K562 (cell line): ENCODE measurements around the gene SEH1L. TPM values are rescaled to one million over a fixed set of nuclear protein-coding genes. Genes with fewer than 3 reads are reported as not detected.

Experiments used
- BRD9 ChIP-seq: fragments of 450-650 bp; IDR thresholded peaks from 2 replicates; pipeline ENCODE4 v1.6.1; 2018; ENCODE audit warnings: low read depth; ENCODE audit not compliant: partially characterized antibody
- CTBP1 ChIP-seq: fragments of 450-650 bp; IDR thresholded peaks from 2 replicates; pipeline ENCODE4 v1.6.1; 2016; ENCODE audit warnings: borderline replicate concordance
- CTCF ChIP-seq, 3 experiments: IDR thresholded peaks in 2 of 3; conservative IDR thresholded peaks in 1 of 3; 2 replicates each; pipeline ENCODE4 v1.5.1; 2011 to 2012; ENCODE audit warnings: low read length in 3 of 3, mild to moderate bottlenecking in 3 of 3, control low read depth in 2 of 3, improper control_type of control experiment in 1 of 3, inconsistent platforms in 1 of 3, low read depth in 1 of 3, mixed read lengths in 1 of 3, moderate library complexity in 1 of 3; ENCODE audit not compliant: insufficient read depth in 2 of 3
- DACH1 ChIP-seq: fragments of 450-650 bp; IDR thresholded peaks from 2 replicates; pipeline ENCODE4 v1.6.1; 2018; ENCODE audit not compliant: partially characterized antibody
- ETV5 ChIP-seq: sonication (generic); formaldehyde crosslinking; IDR thresholded peaks from 2 replicates; pipeline ENCODE4 v1.4.0; 2020; ENCODE audit warnings: low read depth, mild to moderate bottlenecking, missing genetic modification reagents
- FOXM1 ChIP-seq, 2 experiments: fragments of 450-650 bp in 1 of 2; sonication (generic) in 1 of 2; formaldehyde crosslinking in 1 of 2; IDR thresholded peaks; 2 replicates each; pipeline versions ENCODE4 v1.6.1 to v1.9.0; 2017 to 2022; ENCODE audit warnings: low read depth in 2 of 2, mild to moderate bottlenecking in 2 of 2, missing genetic modification reagents in 1 of 2, moderate library complexity in 1 of 2
- HNRNPLL ChIP-seq: fragments of 200-400 bp; formaldehyde crosslinking; IDR thresholded peaks from 2 replicates; pipeline ENCODE4 v1.6.1; 2017; ENCODE audit warnings: low read length, low read depth, mild to moderate bottlenecking; ENCODE audit not compliant: poor library complexity, severe bottlenecking
- MTA2 ChIP-seq: fragments of 450-650 bp; IDR thresholded peaks from 2 replicates; pipeline ENCODE4 v1.6.1; 2016; ENCODE audit warnings: low read depth
- PCBP1 ChIP-seq: fragments of 200-400 bp; formaldehyde crosslinking; IDR thresholded peaks from 2 replicates; pipeline ENCODE4 v1.6.1; 2018; ENCODE audit warnings: mild to moderate bottlenecking, low read depth, low read length; ENCODE audit not compliant: poor library complexity, severe bottlenecking
- RBM15 ChIP-seq: fragments of 200-400 bp; formaldehyde crosslinking; IDR thresholded peaks from 2 replicates; pipeline ENCODE4 v1.6.1; 2018; ENCODE audit warnings: mild to moderate bottlenecking, low read length, moderate library complexity; ENCODE audit not compliant: insufficient read depth
- RCOR1 ChIP-seq, 2 experiments: IDR thresholded peaks; 2 replicates each; pipeline ENCODE4 v1.6.1; 2012; ENCODE audit warnings: low read depth in 2 of 2, low read length in 2 of 2, borderline replicate concordance in 1 of 2, improper control_type of control experiment in 1 of 2
- SMARCE1 ChIP-seq: fragments of 450-650 bp; IDR thresholded peaks from 2 replicates; pipeline ENCODE4 v1.7.1; 2016; ENCODE audit warnings: mild to moderate bottlenecking
- SOX6 ChIP-seq: fragments of 450-650 bp; IDR thresholded peaks from 2 replicates; pipeline ENCODE4 v1.6.1; 2014; ENCODE audit warnings: mild to moderate bottlenecking
- TAF1 ChIP-seq: IDR thresholded peaks from 2 replicates; pipeline ENCODE4 v1.6.1; 2011; ENCODE audit warnings: mild to moderate bottlenecking, low read length, moderate library complexity; ENCODE audit not compliant: insufficient read depth, control insufficient read depth, severe bottlenecking; ENCODE audit errors: extremely low read depth
- TEAD1 ChIP-seq, 2 experiments: fragments of 450-650 bp in 1 of 2; sonication (generic) in 1 of 2; formaldehyde crosslinking; IDR thresholded peaks; 2 replicates each; pipeline versions ENCODE4 v1.4.0 to v1.8.0; 2020 to 2022; ENCODE audit warnings: mild to moderate bottlenecking in 2 of 2, missing genetic modification reagents in 1 of 2
- TRIM24 ChIP-seq, 2 experiments: fragments of 450-650 bp; IDR thresholded peaks; 2 replicates each; pipeline ENCODE4 v1.6.1; 2016
- ZBTB11 ChIP-seq, 3 experiments: fragments of 200-800 bp in 1 of 3; fragments of 250-450 bp in 1 of 3; fragments of 450-650 bp in 1 of 3; sonication (Bioruptor Pico) in 1 of 3; sonication (Bioruptor generic) in 1 of 3; formaldehyde crosslinking in 1 of 3; IDR thresholded peaks; 2 replicates each; pipeline versions ENCODE4 v1.6.1 to v1.8.0; 2016 to 2022; ENCODE audit warnings: mild to moderate bottlenecking in 2 of 3, missing genetic modification characterization in 2 of 3, missing compliant biosample characterization in 1 of 3, moderate library complexity in 1 of 3
- ZBTB7A ChIP-seq: IDR thresholded peaks from 2 replicates; pipeline ENCODE4 v1.6.1; 2011; ENCODE audit warnings: low read depth, mild to moderate bottlenecking, low read length, moderate library complexity, borderline replicate concordance; ENCODE audit not compliant: control insufficient read depth
- ZNF512 ChIP-seq: IDR thresholded peaks from 2 replicates; pipeline ENCODE4 v1.6.1; 2016; ENCODE audit warnings: missing genetic modification characterization, missing compliant biosample characterization
- polyA plus RNA-seq, 8 experiments: library from polyadenylated mRNA; depleted of rRNA in 4 of 8; stranded (reverse) in 5 of 8; unstranded in 3 of 8; fragments of >200 nt; fragmentation: Nextera tagmentation in 2 of 8; fragmentation: Illumina TruSeq in 1 of 8; extraction: Ambion mirVana in 2 of 8; extraction: Trizol in 1 of 8; gene quantifications; 2 replicates each; pipeline versions ENCODE4 v1.2.1 to v1.2.3, GENCODE V29; 2011 to 2014; ENCODE audit warnings: inconsistent platforms in 1 of 8, missing spikeins in 1 of 8
- total RNA-seq, 7 experiments: library from RNA; depleted of rRNA in 6 of 7; stranded (reverse); fragments of >200 nt in 6 of 7; fragmentation: Illumina TruSeq in 2 of 7; extraction: Trizol in 2 of 7; gene quantifications; 2 replicates each; pipeline versions ENCODE4 v1.2.1 to v1.2.3, GENCODE V29; 2011 to 2021; ENCODE audit warnings: low replicate concordance in 1 of 7

Gene SEH1L
- total and polyA plus RNA-seq, 9 of the 15 experiments (the other 6 are each of a cell fraction or from before 2014, with no cell fraction given): 62.2 to 180 (median 108) TPM

- TF ChIP-seq PCBP1 (no peak), BRD9 (peak; percentile 17), TEAD1 (CRISPR knock-in tag; IDR thresholded peaks at IDR 0.05) (peak in 1 of 2 experiments; percentile 49; a peak in 2 of 4 replicates), MTA2 (peak; percentile 24; the same call in 1 of the 2 replicates), RCOR1 (IDR thresholded peaks at IDR 0.05; ENCODE audit: borderline replicate concordance in 1 of 2, low read depth in 2 of 2, low read length in 2 of 2) (0 out of 4 replicates have a peak, but pooled peaks of 1 of the 2 experiments have one; percentile 30), CTBP1 (0 out of 2 replicates have a peak, but pooled peaks have one; percentile 10), RBM15 (no peak), ETV5 (CRISPR knock-in tag) (0 out of 2 replicates have a peak, but pooled peaks have one; percentile 36), FOXM1 (IDR thresholded peaks at IDR 0.05; ENCODE audit: low read depth) (peak; percentile 41), FOXM1 (CRISPR knock-in tag; IDR thresholded peaks at IDR 0.05; ENCODE audit: low read depth) (no peak), SMARCE1 (peak; percentile 74), TRIM24 (IDR thresholded peaks at IDR 0.05) (no peak; a peak in 1 of 4 replicates), ZBTB11 (CRISPR knock-in tag; IDR thresholded peaks at IDR 0.05) (no peak), CTCF (IDR thresholded peaks at IDR 0.05 in 2 of 3, conservative IDR thresholded peaks at IDR 0.05 in 1 of 3; ENCODE audit: insufficient read depth in 2 of 3, low read depth in 1 of 3, low read length in 3 of 3) (peak in 2 of 3 experiments; percentile 13 to 14; a peak in 1 of 6 replicates), DACH1 (peak; percentile 31), HNRNPLL (peak; percentile 33), ZBTB7A (peak; percentile 28; the same call in 1 of the 2 replicates), ZNF512 (tag) (no peak), SOX6 (0 out of 2 replicates have a peak, but pooled peaks have one; percentile 20), TAF1 (peak; percentile 26)
Measured at GRCh38 chr18:12946549-12947284, 1.1 kb upstream of the SEH1L start (continued).
